Choroid plexus epithelial cell (primary cell): Measurements from ENCODE around the gene ARFGAP1.
A peak's percentile ranks its signal among the peaks of the same experiment; 100 is the strongest.

Source experiments
- DNase-seq: peaks from one replicate; pipeline ENCODE4 v3.0.0-alpha.2; 2010; ENCODE audit warnings: low read depth
- H3K4me3 ChIP-seq: 2 replicates; pipeline ENCODE4 v1.5.1; 2011; ENCODE audit warnings: low read depth, mild to moderate bottlenecking, control low read depth, low read length, moderate library complexity
- CTCF ChIP-seq: conservative IDR thresholded peaks from 2 replicates; pipeline ENCODE4 v1.5.1; 2011; ENCODE audit warnings: low read depth, mild to moderate bottlenecking, control low read depth, inconsistent platforms, low read length, moderate library complexity

ARFGAP1 gene

DNA sequence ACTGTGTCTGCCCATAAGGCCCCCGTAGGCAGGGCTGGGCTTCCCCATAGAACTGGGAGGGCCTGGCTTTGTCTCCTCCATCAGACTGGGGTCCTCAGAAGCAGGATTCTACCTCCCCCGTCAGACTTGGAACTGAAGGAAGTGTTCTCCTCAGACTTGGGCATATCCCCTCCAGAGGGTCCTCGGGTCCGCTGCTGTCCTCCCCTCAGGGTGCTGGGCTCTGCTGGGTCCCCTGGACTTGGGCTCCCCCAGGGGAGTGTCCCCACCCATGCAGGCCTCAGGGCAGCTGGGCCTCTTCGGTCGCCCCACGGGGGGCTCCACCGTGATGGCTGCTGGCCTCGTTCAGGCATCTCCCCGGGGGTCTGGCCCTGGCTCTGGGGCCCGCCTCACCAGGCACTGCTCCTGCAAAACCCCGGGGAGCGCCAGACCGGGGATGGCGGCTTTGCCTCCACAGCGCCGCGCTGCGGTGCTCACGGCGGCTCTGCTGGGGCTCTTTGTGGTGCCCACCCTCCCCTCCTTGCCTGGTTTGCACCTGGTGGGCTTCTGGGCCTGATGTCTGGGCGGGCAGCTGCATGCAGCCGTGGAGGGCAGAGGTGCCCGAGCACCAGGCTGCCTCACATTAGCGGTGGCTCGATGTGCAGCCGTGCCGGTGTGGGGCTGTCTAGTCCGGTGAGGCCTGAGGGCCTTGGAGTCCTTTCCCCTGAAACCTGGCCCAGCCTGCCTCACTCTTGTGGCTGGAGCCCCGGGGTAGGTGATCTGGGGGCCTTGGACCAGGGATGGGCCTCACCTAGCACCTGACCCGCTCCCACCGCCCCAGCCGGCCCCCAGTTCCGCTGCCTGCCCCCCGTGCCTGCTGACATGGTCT is 34.3 kb downstream of the ARFGAP1 start:
- DNase-seq, result no peak
- TF ChIP-seq CTCF, result no peak
- no peak overlapping the region for H3K4me3 ChIP-seq

DNA sequence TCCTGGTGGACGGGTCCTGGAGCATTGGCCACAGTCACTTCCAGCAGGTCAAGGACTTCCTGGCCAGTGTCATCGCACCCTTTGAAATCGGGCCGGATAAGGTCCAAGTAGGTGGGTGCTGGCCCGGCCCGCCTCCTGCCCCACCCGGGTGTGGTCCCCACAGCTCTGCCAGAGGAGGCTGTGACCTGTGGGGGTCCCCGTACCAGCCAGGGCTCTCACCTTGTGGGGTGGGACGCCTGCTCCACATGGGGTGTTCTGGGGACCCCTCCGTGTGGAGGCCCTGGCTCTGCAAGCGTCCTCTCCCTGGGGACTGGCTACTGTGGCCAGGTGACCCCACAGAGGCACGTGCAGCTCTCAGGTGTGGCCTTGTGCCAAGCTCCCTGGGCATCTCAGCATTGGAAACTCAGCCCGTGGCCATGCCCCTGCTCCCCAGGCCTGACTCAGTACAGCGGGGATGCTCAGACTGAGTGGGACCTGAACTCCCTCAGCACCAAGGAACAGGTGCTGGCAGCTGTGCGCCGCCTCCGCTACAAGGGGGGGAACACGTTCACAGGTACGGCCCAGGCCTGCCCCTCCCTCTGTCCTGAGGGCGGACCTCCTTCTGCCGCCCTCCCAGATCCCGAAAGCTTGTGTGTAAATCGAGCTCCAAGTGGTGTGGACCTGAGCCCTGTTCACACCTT is 35.1 kb downstream of the ARFGAP1 start:
- TF ChIP-seq CTCF, result no peak
- no peak for DNase-seq
- no peak overlapping the region for H3K4me3 ChIP-seq

DNA sequence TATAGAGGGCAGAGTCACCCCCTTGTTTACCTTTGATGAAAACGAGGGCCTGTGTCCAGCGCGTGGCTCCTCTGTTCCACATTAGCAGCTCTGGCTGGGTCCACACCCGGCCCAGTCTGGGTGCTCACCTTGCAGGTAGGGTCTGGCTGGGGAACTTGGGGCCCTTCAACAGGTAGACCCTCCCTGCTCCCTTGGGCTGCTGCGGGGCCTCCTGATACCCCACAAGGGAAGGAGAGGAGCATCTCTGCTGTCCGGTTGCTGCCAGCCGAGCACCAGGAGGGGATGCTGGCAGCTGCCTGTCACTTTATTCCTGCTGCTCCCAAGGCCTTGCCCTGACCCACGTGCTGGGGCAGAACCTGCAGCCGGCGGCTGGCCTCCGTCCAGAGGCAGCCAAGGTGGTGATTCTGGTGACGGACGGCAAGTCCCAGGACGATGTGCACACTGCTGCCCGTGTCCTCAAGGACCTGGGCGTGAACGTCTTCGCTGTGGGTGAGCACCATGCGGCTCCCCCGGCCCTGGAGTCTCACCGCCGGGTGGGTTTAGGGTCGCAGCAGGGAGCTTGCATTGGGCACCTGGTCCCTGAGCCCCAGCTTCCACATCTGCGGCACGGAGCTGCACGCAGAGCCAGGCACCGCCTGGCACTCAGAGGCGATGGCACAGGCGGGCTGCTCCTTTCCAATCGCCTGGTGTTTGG is 35.8 kb downstream of the ARFGAP1 start:
- H3K4me3 ChIP-seq, result no peak overlapping the region
- no peak for TF ChIP-seq CTCF
- no peak for DNase-seq

DNA sequence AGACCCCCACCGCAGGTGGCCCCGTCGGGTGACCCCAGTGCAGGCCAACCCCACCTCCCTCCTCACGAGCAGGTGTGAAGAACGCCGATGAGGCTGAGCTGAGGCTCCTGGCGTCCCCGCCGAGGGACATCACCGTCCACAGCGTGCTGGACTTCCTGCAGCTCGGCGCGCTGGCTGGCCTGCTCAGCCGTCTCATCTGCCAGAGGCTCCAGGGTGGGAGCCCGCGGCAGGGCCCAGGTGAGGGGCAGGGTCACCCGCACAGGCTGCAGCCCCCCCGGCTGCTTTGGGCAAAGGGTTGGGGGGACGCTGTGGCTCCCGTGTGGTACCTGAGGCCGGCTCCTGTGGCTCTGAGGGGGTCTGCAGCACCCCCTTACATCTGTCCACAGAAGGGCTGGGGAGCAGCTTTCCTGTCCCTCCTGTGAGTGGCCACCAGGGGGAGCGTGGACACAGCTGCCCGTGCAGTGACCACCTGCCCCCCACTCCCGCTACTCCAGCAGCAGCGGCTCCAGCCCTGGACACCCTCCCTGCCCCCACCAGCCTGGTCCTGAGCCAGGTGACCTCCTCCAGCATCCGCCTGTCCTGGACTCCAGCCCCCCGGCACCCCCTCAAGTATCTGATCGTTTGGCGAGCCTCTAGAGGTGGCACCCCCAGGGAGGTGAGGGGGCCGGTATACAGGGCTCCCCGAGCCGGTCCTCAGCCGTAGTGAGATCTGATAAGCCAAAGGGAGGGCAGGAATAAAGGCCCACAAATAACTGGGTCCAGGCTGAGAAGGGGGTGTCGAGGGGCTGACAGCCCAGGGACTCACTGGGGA is 36.9 kb downstream of the ARFGAP1 start:
- DNase-seq, result peak; percentile 52
- no peak overlapping the region for H3K4me3 ChIP-seq
- TF ChIP-seq CTCF, result peak; percentile 84

- H3K4me3 ChIP-seq, result no peak overlapping the region
- no peak for DNase-seq
- TF ChIP-seq CTCF, result no peak
These were observed 37.8 kb downstream of the ARFGAP1 start for GRCh38 chr20:63310265-63310991.
